CD4-positive, alpha-beta T cell (primary cell): ENCODE data around the gene KIAA2012. TPM values are rescaled to one million over a fixed set of nuclear protein-coding genes. Genes with fewer than 3 reads are reported as not detected.

Experiments used
- ATAC-seq: fragments of 200-7000 bp; cut with Tn5 transposase; one replicate; pipeline ENCODE4 v1.10.0; 2022; ENCODE audit warnings: mild to moderate bottlenecking; ENCODE audit not compliant: poor library complexity
- CTCF ChIA-PET: fragments of 350-600 bp; sonication (Branson Sonifier 250); formaldehyde crosslinking; loops from one replicate; lab custom pipeline; 2021; ENCODE audit warnings: antibody characterized with exemption, inconsistent platforms; lab: Charles Lee
- POLR2A ChIA-PET: fragments of 350-600 bp; sonication (Branson Sonifier 250); formaldehyde crosslinking; loops from one replicate; lab custom pipeline; 2021; ENCODE audit warnings: antibody characterized with exemption, inconsistent platforms; lab: Charles Lee
- DNase-seq, 14 experiments: peaks; one replicate each; pipeline ENCODE4 v3.0.0-alpha.2; 2013 to 2020; ENCODE audit warnings: mixed read lengths in 2 of 14
- H3K27ac ChIP-seq, 2 donors: one replicate each; pipeline versions ENCODE4 v1.5.1 to v1.7.0; 2013; ENCODE audit warnings: low read length in 2 of 2, low read depth in 1 of 2, mild to moderate bottlenecking in 1 of 2
- H3K27me3 ChIP-seq, 2 experiments: 1 replicate in 1 of 2; 2 replicates in 1 of 2; pipeline versions ENCODE4 v1.6.1 to v1.7.0; 2013; ENCODE audit warnings: low read length in 2 of 2, control low read depth in 1 of 2, mild to moderate bottlenecking in 1 of 2, moderate library complexity in 1 of 2; ENCODE audit not compliant: insufficient read depth in 2 of 2, control insufficient read depth in 1 of 2
- H3K36me3 ChIP-seq: one replicate; pipeline ENCODE4 v1.6.1; 2013; ENCODE audit warnings: low read length, control low read depth; ENCODE audit not compliant: insufficient read depth
- H3K4me1 ChIP-seq: one replicate; pipeline ENCODE4 v1.6.1; 2013; ENCODE audit warnings: low read length, control low read depth; ENCODE audit not compliant: insufficient read depth
- H3K4me3 ChIP-seq: one replicate; pipeline ENCODE4 v1.5.1; 2013; ENCODE audit warnings: mild to moderate bottlenecking, low read length, moderate library complexity
- H3K9me3 ChIP-seq, 2 experiments: 1 replicate in 1 of 2; 2 replicates in 1 of 2; pipeline versions ENCODE4 v1.6.1 to v1.7.0; 2013; ENCODE audit warnings: low read length in 2 of 2, mild to moderate bottlenecking in 2 of 2, control low read depth in 1 of 2, moderate library complexity in 1 of 2; ENCODE audit not compliant: control insufficient read depth in 1 of 2, insufficient read depth in 1 of 2
- H3K27ac Mint-ChIP-seq: one replicate; pipeline ENCODE4 v1.8.0; 2020; ENCODE audit warnings: mixed read lengths
- H3K27me3 Mint-ChIP-seq: one replicate; pipeline ENCODE4 v1.8.0; 2021; ENCODE audit warnings: mixed read lengths
- H3K36me3 Mint-ChIP-seq: one replicate; pipeline ENCODE4 v1.8.0; 2021; ENCODE audit warnings: low read depth, mixed read lengths
- H3K4me1 Mint-ChIP-seq: one replicate; pipeline ENCODE4 v1.8.0; 2021; ENCODE audit warnings: low read depth, mixed read lengths
- H3K4me3 Mint-ChIP-seq: one replicate; pipeline ENCODE4 v1.8.0; 2020; ENCODE audit warnings: mild to moderate bottlenecking, mixed read lengths
- H3K9me3 Mint-ChIP-seq: one replicate; pipeline ENCODE4 v1.8.0; 2020; ENCODE audit warnings: mixed read lengths
- CTCF ChIP-seq: fragments of 200-600 bp; IDR thresholded peaks from one replicate; pipeline ENCODE4 v1.8.0; 2022; ENCODE audit warnings: antibody characterized with exemption, mild to moderate bottlenecking
- intact Hi-C, 2 experiments: fragments of 100-400 bp; cut with DNase I in 1 of 2; cut with micrococcal nuclease in 1 of 2; formaldehyde crosslinking; loops; one replicate each; pipeline versions ENCODE4 v1.15.1 to v1.9.0; 2023 to 2025; cut with DNase I, micrococcal nuclease
- total RNA-seq, 174 experiments: library from RNA in 2 of 174; stranded (reverse) in 2 of 174; gene quantifications; one replicate each; pipeline ENCODE4 v1.2.3 and lab custom pipeline; 2021 to 2026

The KIAA2012 gene
- total RNA-seq, 2 experiments from 2014 or later = not detected

- intact Hi-C loops = loop anchor here in 1 of 2 experiments (2.0 to 10.0 kb wide), 9 partner anchors 201 to 1509 kb away; partner anchors contain the start of genes ALS2, BMPR2, BZW1 and FAM117B
- peak within 1 kb of the TSS; percentile 95 for H3K4me3 ChIP-seq
These were observed 39.5 kb upstream of the KIAA2012 start, which contains the start of gene FZD7 for GRCh38 chr2:202033317-202034248. FZD7 (plus strand) TSS chr2:202033855; CDS start chr2:202034648, 793 bp downstream.

GRCh38 chr2:202034249-202035088 is 38.6 kb upstream of the KIAA2012 start:
- intact Hi-C loops = loop anchor here in 1 of 2 experiments (5.0 to 10.0 kb wide), 8 partner anchors 200 to 1510 kb away; partner anchors contain the start of genes BMPR2, BZW1, FAM117B and SGO2
- peak in 10 of 14 experiments; percentile 5 to 63 (median 25) for DNase-seq
- no peak overlapping the region for H3K4me3 Mint-ChIP-seq
- ChIA-PET POLR2A (no interaction called here), CTCF (no interaction called here)
- H3K9me3 Mint-ChIP-seq = no peaks in the 10 kb centered on the region
- peaks cover 15% of the 10 kb centered on the region for H3K4me1 Mint-ChIP-seq
- Histone ChIP-seq H3K27me3 (peaks cover 23 to 38% of the 10 kb centered on the region in 2 experiments), H3K4me1 (peaks cover 31% of the 10 kb centered on the region), H3K36me3 (no peaks in the 10 kb centered on the region), H3K4me3 (peak overlapping the region; percentile 95), H3K9me3 (peaks cover 0 to 14% of the 10 kb centered on the region in 2 experiments), H3K27ac (no peak overlapping the region)
- ATAC-seq = peak; percentile 15
- peaks cover 9% of the 10 kb centered on the region for H3K27me3 Mint-ChIP-seq
- H3K27ac Mint-ChIP-seq = no peak overlapping the region
- peaks cover 9% of the 10 kb centered on the region for H3K36me3 Mint-ChIP-seq
- TF ChIP-seq CTCF = no peak

More at GRCh38 chr2:202033317-202034248, 39.5 kb upstream of the KIAA2012 start, which contains the start of gene FZD7:
- H3K27ac ChIP-seq = no peak within 1 kb of the TSS
- ATAC-seq (peak; percentile 78), DNase-seq (peak; percentile 69 to 91 (median 82))
- peaks cover 17 to 30% of the 10 kb centered on the region in 2 experiments for H3K27me3 ChIP-seq
- H3K4me3 Mint-ChIP-seq = peak within 1 kb of the TSS; percentile 94
- H3K27me3 Mint-ChIP-seq = peaks cover 9% of the 10 kb centered on the region
- peaks cover 12% of the 10 kb centered on the region for H3K4me1 Mint-ChIP-seq
- peak within 1 kb of the TSS; percentile 45 for H3K27ac Mint-ChIP-seq
- H3K36me3 Mint-ChIP-seq = peaks cover 9% of the 10 kb centered on the region
- no peaks in the 10 kb centered on the region for H3K36me3 ChIP-seq
- no peaks in the 10 kb centered on the region for H3K9me3 Mint-ChIP-seq
- peaks cover 0 to 14% of the 10 kb centered on the region in 2 experiments for H3K9me3 ChIP-seq
- H3K4me1 ChIP-seq = peaks cover 31% of the 10 kb centered on the region
- TF ChIP-seq CTCF = no peak
- ChIA-PET CTCF (no interaction called here), POLR2A (no interaction called here)
